NT2/D1 (cell line): Measurements from ENCODE around the gene ACVR2B.

Source experiments
- DNase-seq: peaks from one replicate; pipeline ENCODE4 v3.0.0-alpha.2; 2011; ENCODE audit warnings: low read depth, low spot score
- H3K27me3 ChIP-seq: 2 replicates; pipeline ENCODE4 v1.6.0; 2011; ENCODE audit warnings: mild to moderate bottlenecking; ENCODE audit not compliant: insufficient read length, insufficient read depth
- H3K36me3 ChIP-seq: 2 replicates; pipeline ENCODE4 v1.6.1; 2011; ENCODE audit warnings: mild to moderate bottlenecking, low read length, mixed read lengths; ENCODE audit not compliant: insufficient read depth, insufficient read length
- H3K4me1 ChIP-seq: 2 replicates; pipeline ENCODE4 v1.5.1; 2011; ENCODE audit not compliant: insufficient read depth, insufficient read length
- H3K4me3 ChIP-seq: 2 replicates; pipeline ENCODE4 v1.5.1; 2011; ENCODE audit warnings: low read depth; ENCODE audit not compliant: insufficient read length
- H3K9ac ChIP-seq: 2 replicates; pipeline ENCODE4 v1.6.0; 2011; ENCODE audit warnings: low read depth; ENCODE audit not compliant: insufficient read length
- H3K9me3 ChIP-seq: 2 replicates; pipeline ENCODE4 v1.5.1; 2011; ENCODE audit warnings: mild to moderate bottlenecking, low read length; ENCODE audit not compliant: insufficient read depth
- SUZ12 ChIP-seq: IDR thresholded peaks from 2 replicates; pipeline ENCODE4 v1.6.1; 2011; ENCODE audit not compliant: insufficient read length, insufficient read depth; ENCODE audit errors: extremely low read depth
- YY1 ChIP-seq: IDR thresholded peaks from 2 replicates; pipeline ENCODE4 v1.6.1; 2011; ENCODE audit not compliant: insufficient read length, insufficient read depth
- ZNF274 ChIP-seq: IDR thresholded peaks from 2 replicates; pipeline ENCODE4 v1.6.1; 2011; ENCODE audit warnings: mild to moderate bottlenecking, low read depth, low read length

The ACVR2B gene

DNA sequence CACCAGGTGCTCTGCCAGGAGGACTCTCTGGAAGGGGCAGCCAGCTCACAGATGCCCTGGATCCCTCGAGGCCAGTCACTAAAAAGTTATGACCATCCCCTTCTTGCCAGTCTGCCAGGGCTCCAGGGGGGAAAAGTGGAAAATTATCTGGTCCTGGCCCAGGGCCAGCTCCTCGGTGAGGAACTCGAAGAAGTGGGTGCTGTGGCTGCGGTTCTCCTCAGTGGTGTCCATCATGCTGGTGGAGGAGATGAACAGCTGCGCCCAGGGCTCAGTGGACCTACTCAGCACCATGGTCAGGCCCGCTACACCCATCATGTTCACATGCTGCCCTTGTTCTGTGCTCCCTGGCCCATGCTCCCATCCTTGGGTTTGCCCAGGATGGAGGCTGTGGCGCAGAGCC, 61.7 kb downstream of the ACVR2B start:
- Histone ChIP-seq H3K27me3 (no peaks in the 10 kb centered on the region), H3K4me1 (no peaks in the 10 kb centered on the region), H3K36me3 (peaks cover 26% of the 10 kb centered on the region), H3K4me3 (no peak overlapping the region), H3K9me3 (no peaks in the 10 kb centered on the region), H3K9ac (no peak overlapping the region)
- TF ChIP-seq SUZ12 (no peak), YY1 (no peak), ZNF274 (no peak)
- no peak for DNase-seq

- Histone ChIP-seq H3K36me3 (peaks cover 20% of the 10 kb centered on the region), H3K4me3 (no peak overlapping the region), H3K9me3 (no peaks in the 10 kb centered on the region), H3K4me1 (no peaks in the 10 kb centered on the region), H3K27me3 (no peaks in the 10 kb centered on the region), H3K9ac (no peak overlapping the region)
- no peak for TF ChIP-seq SUZ12
- no peak for TF ChIP-seq YY1
- TF ChIP-seq ZNF274, result no peak
- DNase-seq, result no peak
Observed at GRCh38 chr3:38516669-38517068, 63.0 kb downstream of the ACVR2B start.

DNA sequence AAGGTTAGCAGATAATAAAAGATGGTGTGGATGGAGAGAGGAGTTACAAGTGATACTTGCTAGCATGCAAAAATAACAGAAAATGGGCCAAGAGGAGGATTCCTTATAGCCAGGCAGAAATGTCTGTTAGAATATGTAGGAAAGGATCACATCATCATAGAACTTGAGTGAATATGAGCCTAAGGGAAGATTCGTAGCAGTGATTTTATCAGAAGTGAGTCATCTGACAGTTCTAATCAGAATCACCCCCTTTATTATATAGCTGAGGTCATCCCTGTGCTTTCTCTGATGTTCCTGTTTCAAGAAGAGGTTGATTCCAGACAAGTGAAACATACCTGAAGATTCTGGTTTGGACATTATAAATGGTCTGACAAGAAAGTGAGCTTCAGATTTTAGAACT, 65.3 kb downstream of the ACVR2B start:
- TF ChIP-seq SUZ12 (no peak), YY1 (no peak), ZNF274 (no peak)
- no peak for DNase-seq
- Histone ChIP-seq H3K36me3 (peaks cover 20% of the 10 kb centered on the region), H3K9ac (no peak overlapping the region), H3K4me3 (no peak overlapping the region), H3K9me3 (no peaks in the 10 kb centered on the region), H3K4me1 (no peaks in the 10 kb centered on the region), H3K27me3 (no peaks in the 10 kb centered on the region)

GRCh38 chr3:38519651-38520050, 66.0 kb downstream of the ACVR2B start:
- TF ChIP-seq SUZ12, result no peak
- no peak for TF ChIP-seq ZNF274
- TF ChIP-seq YY1, result no peak
- H3K27me3 ChIP-seq, result no peaks in the 10 kb centered on the region
- no peak for DNase-seq
- H3K9me3 ChIP-seq, result no peaks in the 10 kb centered on the region
- H3K4me3 ChIP-seq, result no peak overlapping the region
- H3K36me3 ChIP-seq, result peaks cover 26% of the 10 kb centered on the region
- no peaks in the 10 kb centered on the region for H3K4me1 ChIP-seq
- H3K9ac ChIP-seq, result no peak overlapping the region

DNA sequence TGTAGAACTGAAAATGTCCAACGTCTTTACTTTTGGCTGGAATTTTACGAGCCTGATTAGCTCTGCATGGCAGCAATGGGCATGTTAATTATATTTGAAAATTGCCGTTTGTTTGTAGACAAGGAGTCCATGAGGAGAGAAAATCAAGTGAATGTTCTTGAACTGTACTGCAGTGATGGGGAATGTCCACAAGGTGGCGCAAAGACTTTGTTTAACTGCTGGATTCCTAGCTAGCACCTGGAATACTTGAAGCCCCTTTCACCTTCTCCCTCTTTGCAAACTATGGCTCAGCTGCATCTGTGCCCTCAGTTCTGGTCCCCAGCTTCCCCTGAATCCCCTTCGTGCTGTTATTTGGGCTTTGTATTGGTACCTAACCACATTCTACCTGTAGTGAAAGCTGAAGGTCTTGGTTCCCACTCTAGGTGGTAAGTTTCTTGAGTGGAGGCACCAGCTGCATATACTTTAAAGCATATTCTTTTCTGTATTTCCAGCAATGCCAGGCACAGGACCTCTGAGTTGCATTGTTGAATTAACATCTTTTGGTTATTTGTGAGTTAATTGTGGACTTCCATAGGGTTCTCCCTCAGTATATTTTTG, 67.8 kb downstream of the ACVR2B start:
- no peaks in the 10 kb centered on the region for H3K27me3 ChIP-seq
- DNase-seq, result peak; percentile 84
- TF ChIP-seq ZNF274, result no peak
- TF ChIP-seq SUZ12, result no peak
- no peak for TF ChIP-seq YY1
- no peaks in the 10 kb centered on the region for H3K9me3 ChIP-seq
- H3K36me3 ChIP-seq, result peaks cover 37% of the 10 kb centered on the region
- peak overlapping the region; percentile 17 for H3K9ac ChIP-seq
- H3K4me1 ChIP-seq, result no peaks in the 10 kb centered on the region
- H3K4me3 ChIP-seq, result no peak overlapping the region

DNA sequence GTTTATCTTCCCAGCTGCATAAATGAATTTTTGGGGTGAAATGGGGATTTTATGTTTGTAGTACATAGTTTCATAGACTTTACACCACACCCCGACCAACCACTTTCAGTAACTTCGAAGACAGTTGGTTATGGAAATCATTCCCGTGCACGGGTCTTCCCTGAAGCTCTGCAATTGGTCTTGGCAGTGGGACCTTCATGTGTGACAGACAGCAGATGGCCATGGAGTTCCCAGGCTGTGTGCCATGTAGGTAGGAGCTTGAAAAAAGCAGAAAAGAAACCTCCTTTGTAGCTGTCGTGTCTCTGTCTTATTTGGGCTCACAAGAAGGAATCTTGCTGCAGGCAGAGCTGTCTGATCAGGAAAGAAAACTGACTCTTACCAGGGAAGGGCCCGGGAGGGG, 68.3 kb downstream of the ACVR2B start:
- no peaks in the 10 kb centered on the region for H3K9me3 ChIP-seq
- H3K9ac ChIP-seq, result no peak overlapping the region
- peaks cover 42% of the 10 kb centered on the region for H3K36me3 ChIP-seq
- no peaks in the 10 kb centered on the region for H3K4me1 ChIP-seq
- no peak for TF ChIP-seq SUZ12
- no peak for TF ChIP-seq YY1
- no peak for TF ChIP-seq ZNF274
- H3K4me3 ChIP-seq, result no peak overlapping the region
- H3K27me3 ChIP-seq, result no peaks in the 10 kb centered on the region
- no peak for DNase-seq

- DNase-seq, result no peak
- Histone ChIP-seq H3K36me3 (peaks cover 55% of the 10 kb centered on the region), H3K9ac (no peak overlapping the region), H3K4me1 (peaks cover 2% of the 10 kb centered on the region), H3K27me3 (no peaks in the 10 kb centered on the region), H3K4me3 (no peak overlapping the region), H3K9me3 (no peaks in the 10 kb centered on the region; the same call in 1 of the 2 replicates)
- TF ChIP-seq YY1 (no peak), SUZ12 (no peak), ZNF274 (no peak)
Observed at GRCh38 chr3:38524141-38524739, 70.5 kb downstream of the ACVR2B start.

DNA sequence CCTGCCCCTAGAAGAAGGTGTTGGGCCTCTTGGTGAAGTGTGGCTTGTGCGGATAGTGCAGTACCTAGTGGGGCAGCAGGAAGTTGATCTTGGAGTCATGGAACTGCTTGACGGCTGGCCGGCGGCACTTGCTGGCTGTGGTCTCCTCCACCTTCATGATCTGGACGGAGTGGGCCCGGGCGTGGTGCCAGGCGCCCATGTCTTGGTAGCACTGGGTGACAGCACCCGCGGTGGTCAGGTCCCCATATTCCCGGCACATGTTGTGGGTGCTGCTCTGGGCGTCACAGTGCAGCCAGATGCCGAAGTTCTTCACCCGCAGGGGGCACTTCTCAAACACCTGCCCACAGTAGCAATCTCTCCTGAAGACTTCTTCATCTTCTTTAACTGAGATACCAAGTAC, 73.1 kb downstream of the ACVR2B start:
- H3K4me3 ChIP-seq, result no peak overlapping the region
- H3K27me3 ChIP-seq, result no peaks in the 10 kb centered on the region
- peaks cover 2% of the 10 kb centered on the region for H3K4me1 ChIP-seq
- no peak for DNase-seq
- TF ChIP-seq YY1 (no peak), ZNF274 (no peak), SUZ12 (no peak)
- H3K9me3 ChIP-seq, result no peaks in the 10 kb centered on the region; the same call in 1 of the 2 replicates
- peaks cover 57% of the 10 kb centered on the region for H3K36me3 ChIP-seq
- H3K9ac ChIP-seq, result no peak overlapping the region
